ENCODE data around the gene SRBD1.

Gene SRBD1

GRCh38 chr2:45650851-45651414 lies 39.9 kb upstream of the SRBD1 start:
- peak overlapping the region; percentile 75 for H3K4me3 ChIP-seq (ENCODE audit: low read depth, low read length)

GRCh38 chr2:45649858-45650811 lies 39.1 kb upstream of the SRBD1 start:
- peak; percentile 62 for DNase-seq (ENCODE audit: low read depth)
- H3K4me3 ChIP-seq (ENCODE audit: low read depth, low read length), result peak overlapping the region; percentile 71
- TF ChIP-seq CTCF (IDR thresholded peaks at IDR 0.05; ENCODE audit: insufficient read depth, low read depth, low read length, missing control alignments), result no peak

More at GRCh38 chr2:45650851-45651414, 39.9 kb upstream of the SRBD1 start:
- DNase-seq (ENCODE audit: low read depth), result peak; percentile 97
- peak; percentile 29 for TF ChIP-seq CTCF (IDR thresholded peaks at IDR 0.05; ENCODE audit: insufficient read depth, low read depth, low read length, missing control alignments)

- peak overlapping the region; percentile 71 for H3K4me3 ChIP-seq (ENCODE audit: low read depth, low read length)
- no peak for DNase-seq (ENCODE audit: low read depth)
- TF ChIP-seq CTCF (IDR thresholded peaks at IDR 0.05; ENCODE audit: insufficient read depth, low read depth, low read length, missing control alignments), result no peak
These were observed 38.4 kb upstream of the SRBD1 start for GRCh38 chr2:45649462-45649857.

GRCh38 chr2:45648636-45649035 lies 37.6 kb upstream of the SRBD1 start:
- H3K4me3 ChIP-seq (ENCODE audit: low read depth, low read length), result no peak overlapping the region
- DNase-seq (ENCODE audit: low read depth), result no peak
- TF ChIP-seq CTCF (IDR thresholded peaks at IDR 0.05; ENCODE audit: insufficient read depth, low read depth, low read length, missing control alignments), result no peak

GRCh38 chr2:45647986-45648520 lies 37.0 kb upstream of the SRBD1 start:
- no peak for TF ChIP-seq CTCF (IDR thresholded peaks at IDR 0.05; ENCODE audit: insufficient read depth, low read depth, low read length, missing control alignments)

GRCh38 chr2:45647356-45647755 lies 36.3 kb upstream of the SRBD1 start:
- TF ChIP-seq CTCF (IDR thresholded peaks at IDR 0.05; ENCODE audit: insufficient read depth, low read depth, low read length, missing control alignments), result no peak
- no peak for DNase-seq (ENCODE audit: low read depth)
- H3K4me3 ChIP-seq (ENCODE audit: low read depth, low read length), result no peak overlapping the region

More at GRCh38 chr2:45647986-45648520, 37.0 kb upstream of the SRBD1 start:
- no peak overlapping the region for H3K4me3 ChIP-seq (ENCODE audit: low read depth, low read length)
- no peak for DNase-seq (ENCODE audit: low read depth)

Data from GM12865 (cell line).